Measurements from ENCODE around the gene NXNL1. TPM values are rescaled to one million over a fixed set of nuclear protein-coding genes. Genes with fewer than 3 reads are reported as not detected.

Gene NXNL1
- total and polyA plus RNA-seq, 5 donors from 2014 or later: not detected

GRCh38 chr19:17436094-17436873 is 24.4 kb downstream of the NXNL1 start:
- Histone ChIP-seq H3K9me3 (ENCODE audit: control insufficient read depth in 2 of 2, low read length in 2 of 2) (no peaks in the 10 kb centered on the region), H3K27ac (ENCODE audit: insufficient read depth, low read length, poor library complexity, severe bottlenecking) (no peak overlapping the region), H3K27me3 (ENCODE audit: control insufficient read depth, insufficient read depth, low read length) (no peaks in the 10 kb centered on the region), H3K36me3 (ENCODE audit: control insufficient read depth, insufficient read depth, low read length) (no peaks in the 10 kb centered on the region), H3K4me3 (ENCODE audit: low read depth, low read length) (no peak overlapping the region), H3K4me1 (ENCODE audit: control insufficient read depth, insufficient read depth, low read length, poor library complexity, severe bottlenecking) (no peaks in the 10 kb centered on the region)
- H3K4me3 Mint-ChIP-seq: no peak overlapping the region
- no peaks in the 10 kb centered on the region for H3K36me3 Mint-ChIP-seq
- DNase-seq (no peak), ATAC-seq (ENCODE audit: low read depth in 2 of 2) (no peak)
- no peaks in the 10 kb centered on the region for H3K27me3 Mint-ChIP-seq
- H3K4me1 Mint-ChIP-seq: no peaks in the 10 kb centered on the region
- no peak overlapping the region for H3K27ac Mint-ChIP-seq
- H3K9me3 Mint-ChIP-seq: no peaks in the 10 kb centered on the region

- H3K36me3 ChIP-seq (ENCODE audit: control insufficient read depth, insufficient read depth, low read length): no peaks in the 10 kb centered on the region
- no peak overlapping the region for H3K4me3 ChIP-seq (ENCODE audit: low read depth, low read length)
- H3K27me3 Mint-ChIP-seq: no peaks in the 10 kb centered on the region
- H3K4me1 ChIP-seq (ENCODE audit: control insufficient read depth, insufficient read depth, low read length, poor library complexity, severe bottlenecking): no peaks in the 10 kb centered on the region
- H3K27ac Mint-ChIP-seq: no peak overlapping the region
- no peaks in the 10 kb centered on the region for H3K27me3 ChIP-seq (ENCODE audit: control insufficient read depth, insufficient read depth, low read length)
- ATAC-seq (ENCODE audit: low read depth in 2 of 2) (no peak), DNase-seq (no peak)
- no peaks in the 10 kb centered on the region for H3K9me3 Mint-ChIP-seq
- H3K27ac ChIP-seq (ENCODE audit: insufficient read depth, low read length, poor library complexity, severe bottlenecking): no peak overlapping the region
- H3K36me3 Mint-ChIP-seq: no peaks in the 10 kb centered on the region
- no peaks in the 10 kb centered on the region for H3K4me1 Mint-ChIP-seq
- no peak overlapping the region for H3K4me3 Mint-ChIP-seq
- no peaks in the 10 kb centered on the region for H3K9me3 ChIP-seq (ENCODE audit: control insufficient read depth in 2 of 2, low read length in 2 of 2)
Measured at GRCh38 chr19:17435218-17435617, 25.5 kb downstream of the NXNL1 start.

- ATAC-seq (ENCODE audit: low read depth in 2 of 2) (no peak), DNase-seq (no peak)
- Mint-ChIP-seq H3K9me3 (no peaks in the 10 kb centered on the region), H3K27me3 (no peaks in the 10 kb centered on the region), H3K27ac (peak overlapping the region in 1 of 3 donors; percentile 5), H3K4me1 (no peaks in the 10 kb centered on the region), H3K4me3 (no peak overlapping the region), H3K36me3 (no peaks in the 10 kb centered on the region)
- Histone ChIP-seq H3K9me3 (ENCODE audit: control insufficient read depth in 2 of 2, low read length in 2 of 2) (no peaks in the 10 kb centered on the region), H3K27me3 (ENCODE audit: control insufficient read depth, insufficient read depth, low read length) (no peaks in the 10 kb centered on the region), H3K4me1 (ENCODE audit: control insufficient read depth, insufficient read depth, low read length, poor library complexity, severe bottlenecking) (no peaks in the 10 kb centered on the region), H3K36me3 (ENCODE audit: control insufficient read depth, insufficient read depth, low read length) (no peaks in the 10 kb centered on the region), H3K4me3 (ENCODE audit: low read depth, low read length) (no peak overlapping the region), H3K27ac (ENCODE audit: insufficient read depth, low read length, poor library complexity, severe bottlenecking) (no peak overlapping the region)
Measured at GRCh38 chr19:17431417-17431816, 29.3 kb downstream of the NXNL1 start.

GRCh38 chr19:17429641-17430113 is 31.0 kb downstream of the NXNL1 start:
- no peak overlapping the region for H3K4me3 Mint-ChIP-seq
- no peaks in the 10 kb centered on the region for H3K9me3 ChIP-seq (ENCODE audit: control insufficient read depth in 2 of 2, low read length in 2 of 2)
- peak overlapping the region in 1 of 3 donors; percentile 89 for H3K27ac Mint-ChIP-seq
- no peaks in the 10 kb centered on the region for H3K4me1 Mint-ChIP-seq
- no peak for DNase-seq
- H3K4me3 ChIP-seq (ENCODE audit: low read depth, low read length): no peak overlapping the region
- no peaks in the 10 kb centered on the region for H3K36me3 Mint-ChIP-seq
- no peaks in the 10 kb centered on the region for H3K9me3 Mint-ChIP-seq
- no peak for ATAC-seq (ENCODE audit: low read depth in 2 of 2)
- H3K36me3 ChIP-seq (ENCODE audit: control insufficient read depth, insufficient read depth, low read length): no peaks in the 10 kb centered on the region
- H3K27ac ChIP-seq (ENCODE audit: insufficient read depth, low read length, poor library complexity, severe bottlenecking): no peak overlapping the region
- no peaks in the 10 kb centered on the region for H3K27me3 Mint-ChIP-seq
- no peaks in the 10 kb centered on the region for H3K4me1 ChIP-seq (ENCODE audit: control insufficient read depth, insufficient read depth, low read length, poor library complexity, severe bottlenecking)
- no peaks in the 10 kb centered on the region for H3K27me3 ChIP-seq (ENCODE audit: control insufficient read depth, insufficient read depth, low read length)

- Mint-ChIP-seq H3K27ac (no peak overlapping the region), H3K27me3 (no peaks in the 10 kb centered on the region)
Measured at GRCh38 chr19:17424743-17425365, 35.9 kb downstream of the NXNL1 start.

GRCh38 chr19:17423429-17424208 is 37.1 kb downstream of the NXNL1 start:
- no peaks in the 10 kb centered on the region for H3K27me3 Mint-ChIP-seq
- Histone ChIP-seq H3K4me1 (ENCODE audit: control insufficient read depth, insufficient read depth, low read length, poor library complexity, severe bottlenecking) (peaks cover 16% of the 10 kb centered on the region), H3K27ac (ENCODE audit: insufficient read depth, low read length, poor library complexity, severe bottlenecking) (no peak overlapping the region), H3K36me3 (ENCODE audit: control insufficient read depth, insufficient read depth, low read length) (no peaks in the 10 kb centered on the region), H3K4me3 (ENCODE audit: low read depth, low read length) (no peak overlapping the region), H3K9me3 (ENCODE audit: control insufficient read depth in 2 of 2, low read length in 2 of 2) (no peaks in the 10 kb centered on the region), H3K27me3 (ENCODE audit: control insufficient read depth, insufficient read depth, low read length) (no peaks in the 10 kb centered on the region)
- ATAC-seq (ENCODE audit: low read depth in 2 of 2) (no peak), DNase-seq (no peak)
- no peak overlapping the region for H3K4me3 Mint-ChIP-seq
- no peaks in the 10 kb centered on the region for H3K9me3 Mint-ChIP-seq
- H3K27ac Mint-ChIP-seq: no peak overlapping the region
- peaks cover 4% of the 10 kb centered on the region for H3K36me3 Mint-ChIP-seq
- H3K4me1 Mint-ChIP-seq: peaks cover 0 to 21% (median 7%) of the 10 kb centered on the region in 4 donors

More at GRCh38 chr19:17424743-17425365, 35.9 kb downstream of the NXNL1 start:
- H3K36me3 ChIP-seq (ENCODE audit: control insufficient read depth, insufficient read depth, low read length): no peaks in the 10 kb centered on the region
- H3K9me3 ChIP-seq (ENCODE audit: control insufficient read depth in 2 of 2, low read length in 2 of 2): no peaks in the 10 kb centered on the region
- peaks cover 9% of the 10 kb centered on the region for H3K4me1 ChIP-seq (ENCODE audit: control insufficient read depth, insufficient read depth, low read length, poor library complexity, severe bottlenecking)
- peaks cover 4% of the 10 kb centered on the region for H3K36me3 Mint-ChIP-seq
- no peaks in the 10 kb centered on the region for H3K27me3 ChIP-seq (ENCODE audit: control insufficient read depth, insufficient read depth, low read length)
- ATAC-seq (ENCODE audit: low read depth in 2 of 2) (peak; percentile 29 to 35), DNase-seq (no peak)
- H3K27ac ChIP-seq (ENCODE audit: insufficient read depth, low read length, poor library complexity, severe bottlenecking): no peak overlapping the region
- H3K4me3 Mint-ChIP-seq: no peak overlapping the region
- no peak overlapping the region for H3K4me3 ChIP-seq (ENCODE audit: low read depth, low read length)
- H3K4me1 Mint-ChIP-seq: peaks cover 0 to 12% (median 3%) of the 10 kb centered on the region in 4 donors
- no peaks in the 10 kb centered on the region for H3K9me3 Mint-ChIP-seq

- H3K36me3 ChIP-seq (ENCODE audit: control insufficient read depth, insufficient read depth, low read length): no peaks in the 10 kb centered on the region
- ATAC-seq (ENCODE audit: low read depth in 2 of 2): no peak
- peak overlapping the region in 2 of 4 donors; percentile 59 to 92 for H3K4me3 Mint-ChIP-seq
- H3K4me1 ChIP-seq (ENCODE audit: control insufficient read depth, insufficient read depth, low read length, poor library complexity, severe bottlenecking): peaks cover 16% of the 10 kb centered on the region
- no peaks in the 10 kb centered on the region for H3K9me3 Mint-ChIP-seq
- H3K27me3 Mint-ChIP-seq: no peaks in the 10 kb centered on the region
- no peak overlapping the region for H3K4me3 ChIP-seq (ENCODE audit: low read depth, low read length)
- no peak overlapping the region for H3K27ac Mint-ChIP-seq
- no peaks in the 10 kb centered on the region for H3K9me3 ChIP-seq (ENCODE audit: control insufficient read depth in 2 of 2, low read length in 2 of 2)
- DNase-seq: no peak
- peaks cover 0 to 21% (median 7%) of the 10 kb centered on the region in 4 donors for H3K4me1 Mint-ChIP-seq
- H3K27ac ChIP-seq (ENCODE audit: insufficient read depth, low read length, poor library complexity, severe bottlenecking): no peak overlapping the region
- H3K36me3 Mint-ChIP-seq: peaks cover 6% of the 10 kb centered on the region
- no peaks in the 10 kb centered on the region for H3K27me3 ChIP-seq (ENCODE audit: control insufficient read depth, insufficient read depth, low read length)
Measured at GRCh38 chr19:17421942-17422341, 38.8 kb downstream of the NXNL1 start.
